H1 (cell line): ENCODE data around the gene ROR1. TPM values are rescaled to one million over a fixed set of nuclear protein-coding genes. Genes with fewer than 3 reads are reported as not detected.

Experiments
- CTCF ChIA-PET: fragments of 300-600 bp; sonication (Branson Sonifier 250); formaldehyde crosslinking; loops from one replicate; lab custom pipeline; 2021; ENCODE audit not compliant: partially characterized antibody; lab: Charles Lee
- POLR2A ChIA-PET: fragments of 300-600 bp; sonication (Branson Sonifier 250); formaldehyde crosslinking; loops from one replicate; lab custom pipeline; 2021; ENCODE audit warnings: inconsistent platforms; ENCODE audit not compliant: partially characterized antibody; lab: Charles Lee
- DNase-seq, 2 experiments: peaks; one replicate each; pipeline versions ENCODE4 v3.0.0 to v3.0.0-alpha.2; 2010 to 2022; ENCODE audit warnings: low spot score in 2 of 2, low read depth in 1 of 2, mixed read lengths in 1 of 2
- FAIRE-seq: peaks from 2 replicates; lab custom pipeline; 2011; peaks lifted over from hg19 to GRCh38; lab: Jason Lieb, UNC
- H2AFZ ChIP-seq: 2 replicates; pipeline ENCODE4 v1.8.1; 2012; ENCODE audit warnings: low read length, inconsistent platforms
- H2AK5ac ChIP-seq: 2 replicates; pipeline ENCODE4 v1.6.1; 2013; ENCODE audit warnings: low read depth, low read length
- H2BK120ac ChIP-seq: replicated peaks from 2 replicates; pipeline ENCODE3; 2013; ENCODE audit warnings: low read depth, low read length, inconsistent platforms
- H2BK12ac ChIP-seq: 2 replicates; pipeline ENCODE4 v1.6.1; 2013; ENCODE audit warnings: low read depth, low read length
- H2BK15ac ChIP-seq: 2 replicates; pipeline ENCODE4 v1.6.1; 2013; ENCODE audit warnings: low read length
- H2BK20ac ChIP-seq: 2 replicates; pipeline ENCODE4 v1.6.1; 2013; ENCODE audit warnings: low read length
- H2BK5ac ChIP-seq: 2 replicates; pipeline ENCODE4 v1.6.1; 2013; ENCODE audit warnings: low read depth, low read length
- H3K14ac ChIP-seq: 2 replicates; pipeline ENCODE4 v1.6.1; 2013; ENCODE audit warnings: inconsistent platforms; ENCODE audit not compliant: insufficient read length
- H3K18ac ChIP-seq: 2 replicates; pipeline ENCODE4 v1.6.1; 2013; ENCODE audit warnings: low read length; ENCODE audit errors: extremely low read depth
- H3K23ac ChIP-seq: 2 replicates; pipeline ENCODE4 v1.6.1; 2013; ENCODE audit warnings: inconsistent platforms; ENCODE audit not compliant: insufficient read length
- H3K23me2 ChIP-seq: 2 replicates; pipeline ENCODE4 v1.6.1; 2013; ENCODE audit warnings: low read depth, low read length
- H3K27ac ChIP-seq: 2 replicates; pipeline ENCODE4 v1.6.1; 2011; ENCODE audit warnings: low read depth, low read length, inconsistent platforms
- H3K27me3 ChIP-seq, 4 experiments: replicated peaks in 1 of 4; 1 replicate in 1 of 4; 2 replicates in 3 of 4; pipeline versions ENCODE4 v1.6.1 to v1.8.1; 2011 to 2013; ENCODE audit warnings: low read length in 3 of 4, mild to moderate bottlenecking in 3 of 4, inconsistent platforms in 2 of 4, mixed read lengths in 2 of 4, moderate library complexity in 1 of 4; ENCODE audit not compliant: control insufficient read depth in 3 of 4, insufficient read depth in 3 of 4; ENCODE audit errors: extremely low read depth in 1 of 4
- H3K36me3 ChIP-seq, 4 experiments: 2 replicates each; pipeline versions ENCODE4 v1.6.1 to v1.8.1; 2011 to 2013; ENCODE audit warnings: mild to moderate bottlenecking in 4 of 4, low read length in 3 of 4, moderate library complexity in 2 of 4, control low read depth in 1 of 4, inconsistent platforms in 1 of 4; ENCODE audit not compliant: insufficient read depth in 4 of 4, control insufficient read depth in 2 of 4
- H3K4ac ChIP-seq: replicated peaks from 2 replicates; pipeline ENCODE3; 2013; ENCODE audit warnings: low read length, low read depth, mixed read lengths, inconsistent platforms; ENCODE audit not compliant: insufficient read length
- H3K4me1 ChIP-seq, 4 experiments: replicated peaks in 1 of 4; 1 replicate in 1 of 4; 2 replicates in 3 of 4; pipeline versions ENCODE4 v1.6.1 to v1.8.1; 2011 to 2013; ENCODE audit warnings: low read length in 3 of 4, inconsistent platforms in 2 of 4, mixed read lengths in 1 of 4; ENCODE audit not compliant: insufficient read depth in 4 of 4, control insufficient read depth in 3 of 4
- H3K4me2 ChIP-seq, 2 experiments: 2 replicates each; pipeline versions ENCODE4 v1.6.1 to v1.8.1; 2011 to 2013; ENCODE audit warnings: low read depth in 2 of 2, low read length in 2 of 2, control low read depth in 1 of 2, inconsistent platforms in 1 of 2, mild to moderate bottlenecking in 1 of 2; ENCODE audit not compliant: insufficient read depth in 1 of 2
- H3K4me3 ChIP-seq, 4 experiments: fragments of 200-600, 300-600 bp in 1 of 4; sonication (generic), shearing (Covaris generic), sonication (Bioruptor Twin) in 1 of 4; 2 replicates each; pipeline versions ENCODE4 v1.5.1 to v1.8.1; 2011 to 2016; ENCODE audit warnings: low read length in 4 of 4, low read depth in 3 of 4, control low read depth in 2 of 4, inconsistent platforms in 2 of 4, mild to moderate bottlenecking in 2 of 4, mixed read lengths in 1 of 4, moderate library complexity in 1 of 4; ENCODE audit not compliant: insufficient read depth in 2 of 4; ENCODE audit errors: extremely low read depth in 1 of 4
- H3K56ac ChIP-seq: replicated peaks from 2 replicates; pipeline ENCODE3; 2013; ENCODE audit warnings: low read depth, mild to moderate bottlenecking, mixed read lengths, low read length, inconsistent platforms; ENCODE audit not compliant: insufficient read length
- H3K79me1 ChIP-seq: 2 replicates; pipeline ENCODE4 v1.6.1; 2013; ENCODE audit warnings: low read depth, low read length, control low read depth
- H3K79me2 ChIP-seq, 2 experiments: 2 replicates each; pipeline versions ENCODE4 v1.6.1 to v1.8.1; 2012 to 2013; ENCODE audit warnings: low read length in 2 of 2, mild to moderate bottlenecking in 2 of 2, inconsistent platforms in 1 of 2; ENCODE audit not compliant: insufficient read depth in 2 of 2, control insufficient read depth in 1 of 2
- H3K9ac ChIP-seq, 4 experiments: replicated peaks in 1 of 4; 1 replicate in 1 of 4; 2 replicates in 3 of 4; pipeline versions ENCODE4 v1.6.1 to v1.8.1; 2011 to 2013; ENCODE audit warnings: low read depth in 3 of 4, low read length in 3 of 4, control low read depth in 2 of 4, mild to moderate bottlenecking in 2 of 4, moderate library complexity in 2 of 4, inconsistent platforms in 1 of 4; ENCODE audit errors: extremely low read depth in 1 of 4
- H3K9me3 ChIP-seq, 2 experiments: 2 replicates each; pipeline versions ENCODE4 v1.6.1 to v1.8.1; 2012 to 2013; ENCODE audit warnings: mild to moderate bottlenecking in 2 of 2, moderate library complexity in 2 of 2, control low read depth in 1 of 2, inconsistent platforms in 1 of 2, low read depth in 1 of 2, low read length in 1 of 2, mixed read lengths in 1 of 2; ENCODE audit not compliant: insufficient read depth in 2 of 2
- H4K20me1 ChIP-seq, 2 experiments: replicated peaks in 1 of 2; 2 replicates each; pipeline versions ENCODE3 to v1.8.1; 2011 to 2013; ENCODE audit warnings: inconsistent platforms in 2 of 2, low read length in 2 of 2, mild to moderate bottlenecking in 1 of 2; ENCODE audit not compliant: insufficient read depth in 2 of 2, control insufficient read depth in 1 of 2
- H4K5ac ChIP-seq: 2 replicates; pipeline ENCODE4 v1.6.1; 2013; ENCODE audit warnings: low read length, low read depth, mixed read lengths, inconsistent platforms; ENCODE audit not compliant: insufficient read length
- H4K8ac ChIP-seq: 2 replicates; pipeline ENCODE4 v1.8.0; 2013; ENCODE audit warnings: mild to moderate bottlenecking, moderate library complexity, low read length, inconsistent platforms; ENCODE audit not compliant: insufficient read depth; ENCODE audit errors: extremely low read depth
- H4K91ac ChIP-seq: replicated peaks from 2 replicates; pipeline ENCODE3; 2013; ENCODE audit warnings: low read length, mixed read lengths, inconsistent platforms; ENCODE audit not compliant: insufficient read length
- CBX5 ChIP-seq: fragments of 300-800, 300-1000 bp; sonication (generic); IDR thresholded peaks from 2 replicates; pipeline ENCODE4 v1.7.1; 2016; ENCODE audit warnings: antibody characterized with exemption, low read length, low read depth
- CHD1 ChIP-seq: IDR thresholded peaks from 2 replicates; pipeline ENCODE4 v1.6.1; 2012; ENCODE audit warnings: low read depth, low read length, improper control_type of control experiment
- CHD2 ChIP-seq: IDR thresholded peaks from 2 replicates; pipeline ENCODE4 v1.6.1; 2012; ENCODE audit warnings: low read length, improper control_type of control experiment
- CREB1 ChIP-seq: IDR thresholded peaks from 2 replicates; pipeline ENCODE4 v1.6.1; 2012; ENCODE audit warnings: inconsistent platforms
- JUN ChIP-seq: IDR thresholded peaks from 2 replicates; pipeline ENCODE4 v1.6.1; 2011; ENCODE audit warnings: low read depth, mild to moderate bottlenecking, improper control_type of control experiment, low read length
- RNF2 ChIP-seq: fragments of 200-900, 300-1000 bp; sonication (generic); IDR thresholded peaks from 2 replicates; pipeline ENCODE4 v1.7.1; 2016; ENCODE audit warnings: borderline replicate concordance, low read depth, mild to moderate bottlenecking, antibody characterized with exemption, low read length; ENCODE audit not compliant: poor library complexity, severe bottlenecking; ENCODE audit errors: missing control alignments
- SP4 ChIP-seq: IDR thresholded peaks from 2 replicates; pipeline ENCODE4 v1.6.1; 2012; ENCODE audit warnings: low read length, inconsistent platforms
- WGBS, 2 experiments: shearing (Covaris generic) in 1 of 2; methylation state at CpG; one replicate each; pipeline versions ENCODE4 v1.1.6 to v1.1.7; 2013 to 2015; ENCODE audit warnings: low lambda C conversion rate in 2 of 2, mixed read lengths in 2 of 2, inconsistent platforms in 1 of 2, low coverage in 1 of 2, missing lambda C conversion rate in 1 of 2; ENCODE audit not compliant: insufficient replicate concordance in 2 of 2, insufficient coverage in 1 of 2, insufficient read length in 1 of 2; ENCODE audit errors: extremely low coverage in 1 of 2, missing lambda C conversion rate in 1 of 2; 5-methylcytosine and 5-hydroxymethylcytosine counted together
- polyA plus RNA-seq, 7 experiments: library from polyadenylated mRNA; depleted of rRNA in 3 of 7; stranded (reverse) in 5 of 7; unstranded in 2 of 7; fragments of >200 nt in 5 of 7; fragments of 200-250 nt in 2 of 7; gene quantifications; 1 replicate in 5 of 7; 2 replicates in 1 of 7; 4 replicates in 1 of 7; pipeline versions ENCODE4 v1.2.1 to v1.2.3, GENCODE V29; 2011 to 2013; ENCODE audit warnings: missing spikeins in 2 of 7, mixed read lengths in 2 of 7
- total RNA-seq: library from RNA; stranded (reverse); fragmentation: NEBNext Ultra II Directional; extraction: Animal tissue kit (Norgen Biotek cat#: 25700); gene quantifications from 2 replicates; pipeline ENCODE4 v1.2.1, GENCODE V29; 2021
- TF ChIP-seq, protein P1 (sequence below), 3 experiments: IDR thresholded peaks; 1 replicate in 2 of 3; 2 replicates in 1 of 3; pipeline versions ENCODE4 v1.5.1 to v1.6.1; 2011; ENCODE audit warnings: low read length in 3 of 3, mild to moderate bottlenecking in 3 of 3, inconsistent platforms in 2 of 3, low read depth in 1 of 3, moderate library complexity in 1 of 3; ENCODE audit not compliant: insufficient read depth in 1 of 3; ENCODE audit errors: control extremely low read depth in 1 of 3

Gene ROR1
- total and polyA plus RNA-seq, 2 of the 8 experiments (the other 6 are each of a cell fraction or from before 2014, with no cell fraction given) = 33.6 to 73.6 TPM

DNA sequence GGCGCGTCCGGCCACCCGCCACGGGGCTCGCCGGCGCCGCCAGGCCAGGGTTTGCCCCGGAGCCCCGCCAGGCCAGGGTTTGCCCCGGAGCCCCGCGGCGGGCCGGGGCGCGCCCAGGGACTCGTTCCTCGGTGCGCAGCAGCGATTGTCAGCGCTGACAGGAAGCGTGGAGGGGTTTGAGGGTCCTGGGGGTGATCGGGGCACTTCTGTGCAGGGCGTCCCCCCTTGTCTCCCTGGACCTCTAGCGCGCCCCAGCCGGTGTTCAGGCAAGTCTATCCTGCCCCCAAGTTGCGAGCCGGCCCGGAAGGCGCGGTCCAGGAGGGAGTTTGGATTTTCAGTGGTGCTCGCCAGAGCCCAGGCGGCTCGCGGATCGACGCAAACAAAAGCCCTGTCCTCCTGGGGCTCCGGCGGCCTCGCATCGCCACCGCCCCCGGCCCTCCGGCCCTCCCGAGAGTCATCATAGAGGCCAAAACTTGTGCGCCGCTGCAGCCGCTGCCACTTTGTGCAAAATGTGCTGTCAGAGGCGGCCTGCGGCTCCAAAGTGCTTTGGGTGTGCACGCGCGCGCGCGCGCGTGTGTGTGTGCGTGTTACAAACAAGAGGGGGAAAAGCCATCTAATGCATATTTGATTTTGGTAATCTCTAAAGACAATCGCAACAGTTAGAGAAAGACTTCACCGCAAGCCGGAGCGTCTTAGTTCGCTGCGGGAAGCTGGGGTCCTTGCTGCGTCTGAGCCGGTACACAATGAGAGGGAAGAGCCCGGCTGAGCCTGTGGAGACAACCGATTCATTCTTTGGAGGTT is 1.0 kb downstream of the ROR1 start:
- peak overlapping the region; percentile 66 to 76 (median 69) for H3K9ac ChIP-seq
- H3K36me3 ChIP-seq = no peaks in the 10 kb centered on the region; a peak in 1 of 8 replicates
- DNase-seq = peak; percentile 65 to 81
- peak overlapping the region; percentile 64 to 86 for H3K4me2 ChIP-seq
- H3K79me2 ChIP-seq = peaks cover 21 to 51% of the 10 kb centered on the region in 2 experiments
- no peaks in the 10 kb centered on the region for H3K27me3 ChIP-seq
- ChIA-PET POLR2A (interaction anchor here (0.6 to 3.5 kb wide), 12 partner anchors 9 to 147 kb away, joined by 3 to 15 read pairs (median 4); no protein-coding TSS in a partner anchor), CTCF (interaction anchor here (0.6 to 6.7 kb wide), 12 partner anchors 9 to 139 kb away, joined by 3 to 50 read pairs (median 4); no protein-coding TSS in a partner anchor)
- no peak overlapping the region for H2BK15ac ChIP-seq
- H3K9me3 ChIP-seq = no peaks in the 10 kb centered on the region
- H4K5ac ChIP-seq = peak overlapping the region; percentile 93
- peak overlapping the region; percentile 70 for H2BK120ac ChIP-seq
- H3K56ac ChIP-seq = peak overlapping the region; percentile 87
- WGBS, 2 experiments = 1% methylated on average over 70 of the region's 72 CpGs; no CpG with 5 or more reads in 1 of the 2 experiments
- H3K23me2 ChIP-seq = peaks cover 10% of the 10 kb centered on the region
- H3K27ac ChIP-seq = peak overlapping the region; percentile 68; the same call in 1 of the 2 replicates
- no peak overlapping the region for H3K23ac ChIP-seq
- H2BK12ac ChIP-seq = no peak overlapping the region
- peak overlapping the region; percentile 78 for H4K8ac ChIP-seq
- H3K4ac ChIP-seq = peak overlapping the region; percentile 98
- H2AK5ac ChIP-seq = no peak overlapping the region
- peaks cover 18 to 43% (median 26%) of the 10 kb centered on the region in 4 experiments; a peak in 6 of 7 replicates for H3K4me1 ChIP-seq
- H3K79me1 ChIP-seq = no peaks in the 10 kb centered on the region
- peak overlapping the region; percentile 52 for H3K14ac ChIP-seq
- peak overlapping the region; percentile 84; the same call in 1 of the 2 replicates for H2BK5ac ChIP-seq
- H3K18ac ChIP-seq = peak overlapping the region; percentile 91; the same call in 1 of the 2 replicates
- peak; percentile 94 for FAIRE-seq
- H4K20me1 ChIP-seq = peaks cover 0 to 2% of the 10 kb centered on the region in 2 experiments
- peak overlapping the region; percentile 98 for H4K91ac ChIP-seq
- peak overlapping the region; percentile 79 to 89 (median 82) for H3K4me3 ChIP-seq
- H2AFZ ChIP-seq = no peak overlapping the region
- H2BK20ac ChIP-seq = no peak overlapping the region
- TF ChIP-seq RNF2 (no peak), JUN (no peak), CBX5 (no peak), CHD2 (no peak), SP4 (no peak), CHD1 (no peak), CREB1 (no peak; the same call in 1 of the 2 replicates)
- TF ChIP-seq, protein P1, sequence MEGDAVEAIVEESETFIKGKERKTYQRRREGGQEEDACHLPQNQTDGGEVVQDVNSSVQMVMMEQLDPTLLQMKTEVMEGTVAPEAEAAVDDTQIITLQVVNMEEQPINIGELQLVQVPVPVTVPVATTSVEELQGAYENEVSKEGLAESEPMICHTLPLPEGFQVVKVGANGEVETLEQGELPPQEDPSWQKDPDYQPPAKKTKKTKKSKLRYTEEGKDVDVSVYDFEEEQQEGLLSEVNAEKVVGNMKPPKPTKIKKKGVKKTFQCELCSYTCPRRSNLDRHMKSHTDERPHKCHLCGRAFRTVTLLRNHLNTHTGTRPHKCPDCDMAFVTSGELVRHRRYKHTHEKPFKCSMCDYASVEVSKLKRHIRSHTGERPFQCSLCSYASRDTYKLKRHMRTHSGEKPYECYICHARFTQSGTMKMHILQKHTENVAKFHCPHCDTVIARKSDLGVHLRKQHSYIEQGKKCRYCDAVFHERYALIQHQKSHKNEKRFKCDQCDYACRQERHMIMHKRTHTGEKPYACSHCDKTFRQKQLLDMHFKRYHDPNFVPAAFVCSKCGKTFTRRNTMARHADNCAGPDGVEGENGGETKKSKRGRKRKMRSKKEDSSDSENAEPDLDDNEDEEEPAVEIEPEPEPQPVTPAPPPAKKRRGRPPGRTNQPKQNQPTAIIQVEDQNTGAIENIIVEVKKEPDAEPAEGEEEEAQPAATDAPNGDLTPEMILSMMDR (IDR thresholded peaks at IDR 0.05; ENCODE audit: control extremely low read depth in 1 of 3, insufficient read depth in 1 of 3, low read depth in 1 of 3, low read length in 3 of 3) = no peak
